Measurements from ENCODE around the gene RMP24.

Gene RMP24

GRCh38 chr18:36009214-36009613 lies 36.7 kb downstream of the RMP24 start:
- Mint-ChIP-seq H3K4me3 (ENCODE audit: unreplicated experiment) (no peak overlapping the region), H3K36me3 (ENCODE audit: insufficient read depth, unreplicated experiment) (peaks cover 5% of the 10 kb centered on the region), H3K4me1 (ENCODE audit: low read depth, unreplicated experiment) (no peaks in the 10 kb centered on the region), H3K9me3 (ENCODE audit: unreplicated experiment) (no peaks in the 10 kb centered on the region), H3K27ac (ENCODE audit: unreplicated experiment) (no peak overlapping the region), H3K27me3 (ENCODE audit: insufficient read depth, unreplicated experiment) (no peaks in the 10 kb centered on the region)
- POLR2A ChIA-PET: no interaction called here
- no peaks in the 10 kb centered on the region for H3K4me1 ChIP-seq
- CTCF ChIA-PET: no interaction called here
- H3K9me3 ChIP-seq: no peaks in the 10 kb centered on the region
- no peaks in the 10 kb centered on the region for H3K36me3 ChIP-seq (ENCODE audit: control insufficient read depth, insufficient read depth, low read length)
- H3K27me3 ChIP-seq (replicated peaks; ENCODE audit: control insufficient read depth, insufficient read depth, low read length): no peaks in the 10 kb centered on the region
- H3K4me3 ChIP-seq (ENCODE audit: low read depth, low read length): no peak overlapping the region
- DNase-seq: no peak
- TF ChIP-seq CTCF (IDR thresholded peaks at IDR 0.05; ENCODE audit: insufficient read depth in 1 of 2, low read depth in 1 of 2, low read length in 1 of 2, severe bottlenecking in 1 of 2, unreplicated experiment in 1 of 2): no peak
- intact Hi-C loops (cut with micrococcal nuclease; ENCODE audit: unreplicated experiment): no loop called here
- no TSS peak for BruUV-seq (replicated peaks)

DNA sequence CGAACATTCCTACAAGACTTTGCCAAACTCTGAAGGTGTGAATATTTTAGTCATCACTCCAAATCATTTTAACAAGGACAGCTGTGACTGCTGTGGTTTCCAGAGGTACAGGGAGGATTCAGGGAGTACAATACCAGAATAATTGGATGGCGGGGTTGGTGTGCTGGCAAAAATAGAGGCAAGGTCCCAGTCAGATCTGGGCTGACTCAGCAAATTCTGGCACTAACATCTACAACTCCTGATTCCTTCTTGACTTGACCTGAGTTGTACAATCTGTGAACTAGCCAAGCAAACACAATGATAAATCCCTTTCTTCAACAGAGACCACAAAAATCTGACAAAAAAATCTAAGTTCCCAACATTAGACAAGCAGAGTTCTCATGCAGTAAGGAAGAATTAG lies 40.4 kb downstream of the RMP24 start:
- Mint-ChIP-seq H3K4me1 (ENCODE audit: low read depth, unreplicated experiment) (no peaks in the 10 kb centered on the region), H3K4me3 (ENCODE audit: unreplicated experiment) (no peak overlapping the region), H3K27me3 (ENCODE audit: insufficient read depth, unreplicated experiment) (no peaks in the 10 kb centered on the region), H3K9me3 (ENCODE audit: unreplicated experiment) (no peaks in the 10 kb centered on the region), H3K36me3 (ENCODE audit: insufficient read depth, unreplicated experiment) (no peaks in the 10 kb centered on the region), H3K27ac (ENCODE audit: unreplicated experiment) (no peak overlapping the region)
- no peak overlapping the region for H3K4me3 ChIP-seq (ENCODE audit: low read depth, low read length)
- intact Hi-C loops (cut with micrococcal nuclease; ENCODE audit: unreplicated experiment): loop anchor here (10.0 kb wide), 2 partner anchors 52 to 112 kb away; partner anchors contain the start of genes ELP2, RPRD1A and SLC39A6
- no peaks in the 10 kb centered on the region for H3K36me3 ChIP-seq (ENCODE audit: control insufficient read depth, insufficient read depth, low read length)
- CTCF ChIA-PET: no interaction called here
- no peaks in the 10 kb centered on the region for H3K27me3 ChIP-seq (replicated peaks; ENCODE audit: control insufficient read depth, insufficient read depth, low read length)
- no peaks in the 10 kb centered on the region for H3K4me1 ChIP-seq
- POLR2A ChIA-PET: no interaction called here
- no peak for TF ChIP-seq CTCF (IDR thresholded peaks at IDR 0.05; ENCODE audit: insufficient read depth in 1 of 2, low read depth in 1 of 2, low read length in 1 of 2, severe bottlenecking in 1 of 2, unreplicated experiment in 1 of 2)
- DNase-seq: no peak
- no peaks in the 10 kb centered on the region for H3K9me3 ChIP-seq
- no TSS peak for BruUV-seq (replicated peaks)

- Histone ChIP-seq H3K9me3 (no peaks in the 10 kb centered on the region), H3K4me1 (no peaks in the 10 kb centered on the region), H3K4me3 (ENCODE audit: low read depth, low read length) (no peak overlapping the region), H3K36me3 (ENCODE audit: control insufficient read depth, insufficient read depth, low read length) (no peaks in the 10 kb centered on the region), H3K27me3 (replicated peaks; ENCODE audit: control insufficient read depth, insufficient read depth, low read length) (no peaks in the 10 kb centered on the region)
- no TSS peak for BruUV-seq (replicated peaks)
- CTCF ChIA-PET: no interaction called here
- Mint-ChIP-seq H3K9me3 (ENCODE audit: unreplicated experiment) (no peaks in the 10 kb centered on the region), H3K27ac (ENCODE audit: unreplicated experiment) (no peak overlapping the region), H3K4me3 (ENCODE audit: unreplicated experiment) (no peak overlapping the region), H3K36me3 (ENCODE audit: insufficient read depth, unreplicated experiment) (no peaks in the 10 kb centered on the region), H3K4me1 (ENCODE audit: low read depth, unreplicated experiment) (no peaks in the 10 kb centered on the region), H3K27me3 (ENCODE audit: insufficient read depth, unreplicated experiment) (no peaks in the 10 kb centered on the region)
- intact Hi-C loops (cut with micrococcal nuclease; ENCODE audit: unreplicated experiment): loop anchor here (5.0 to 10.0 kb wide), 4 partner anchors 49 to 267 kb away; partner anchors contain the start of genes ELP2, RPRD1A and SLC39A6
- POLR2A ChIA-PET: no interaction called here
- DNase-seq: no peak
- TF ChIP-seq CTCF (IDR thresholded peaks at IDR 0.05; ENCODE audit: insufficient read depth in 1 of 2, low read depth in 1 of 2, low read length in 1 of 2, severe bottlenecking in 1 of 2, unreplicated experiment in 1 of 2): no peak
Measured at GRCh38 chr18:36015629-36016028, 43.1 kb downstream of the RMP24 start.

Data from Caco-2 (cell line).